Heart left ventricle (tissue), 16 donors: ENCODE data around the gene EIF4E2. TPM values are rescaled to one million over a fixed set of nuclear protein-coding genes. Genes with fewer than 3 reads are reported as not detected.

ENCODE experiments used
- ATAC-seq, 4 donors: fragments of 200-7000 bp; cut with Tn5 transposase; one replicate each; pipeline ENCODE4 v1.9.1; 2020 to 2022; ENCODE audit warnings: moderate library complexity in 4 of 4, mild to moderate bottlenecking in 3 of 4, moderate number of reproducible peaks in 1 of 4
- DNase-seq, 5 donors: peaks; one replicate each; pipeline ENCODE4 v3.0.0-alpha.2; 2020
- H3K27ac ChIP-seq, 12 donors: fragments of 200-600 bp; sonication (generic) in 4 of 12; one replicate each; pipeline versions ENCODE4 v1.5.0 to v1.8.0; 2016 to 2022; ENCODE audit warnings: mild to moderate bottlenecking in 2 of 12
- H3K27me3 ChIP-seq, 9 donors: fragments of 200-600 bp; sonication (generic) in 2 of 9; one replicate each; pipeline versions ENCODE4 v1.5.1 to v1.8.0; 2016 to 2022; ENCODE audit warnings: mild to moderate bottlenecking in 3 of 9
- H3K36me3 ChIP-seq, 9 donors: fragments of 200-600 bp; sonication (generic) in 2 of 9; one replicate each; pipeline versions ENCODE4 v1.5.0 to v1.8.0; 2018 to 2022; ENCODE audit warnings: mild to moderate bottlenecking in 2 of 9
- H3K4me1 ChIP-seq, 12 donors: fragments of 200-600 bp; sonication (generic) in 4 of 12; one replicate each; pipeline versions ENCODE4 v1.5.0 to v1.8.0; 2016 to 2022; ENCODE audit warnings: mild to moderate bottlenecking in 3 of 12
- H3K4me3 ChIP-seq, 12 donors: fragments of 200-600 bp; sonication (generic) in 4 of 12; one replicate each; pipeline versions ENCODE4 v1.5.0 to v1.8.0; 2017 to 2022; ENCODE audit warnings: mild to moderate bottlenecking in 9 of 12, moderate library complexity in 4 of 12
- H3K9me3 ChIP-seq, 12 donors: fragments of 200-600 bp; sonication (generic) in 4 of 12; one replicate each; pipeline versions ENCODE4 v1.5.0 to v1.8.0; 2016 to 2022; ENCODE audit warnings: mild to moderate bottlenecking in 1 of 12
- CTCF ChIP-seq, 12 donors: fragments of 200-600 bp; sonication (generic) in 4 of 12; IDR thresholded peaks; one replicate each; pipeline versions ENCODE4 v1.5.0 to v1.8.0; 2018 to 2022; ENCODE audit warnings: antibody characterized with exemption in 12 of 12, mild to moderate bottlenecking in 5 of 12
- POLR2A ChIP-seq, 2 donors: fragments of 450-650 bp; IDR thresholded peaks; one replicate each; pipeline ENCODE4 v1.6.1; 2017; ENCODE audit warnings: antibody characterized with exemption in 2 of 2, mild to moderate bottlenecking in 2 of 2, moderate library complexity in 2 of 2
- WGBS, 4 donors: extraction: QIAGEN DNeasy Blood & Tissue Kit in 2 of 4; methylation state at CpG; one replicate each; pipeline versions ENCODE4 v1.1.5 to v1.1.7; 2013 to 2018; 5-methylcytosine and 5-hydroxymethylcytosine counted together
- intact Hi-C, 10 donors: fragments of 100-400 bp; cut with DNase I; formaldehyde crosslinking; loops; one replicate each; pipeline versions ENCODE4 v1.11.1 to v1.14.2; 2022
- polyA plus RNA-seq, 2 donors: library from polyadenylated mRNA; stranded (reverse); fragments of 200-250 nt; gene quantifications; one replicate each; pipeline ENCODE4 v1.2.3, GENCODE V29; 2013
- total RNA-seq, 9 donors: library from RNA; depleted of rRNA in 2 of 9; stranded (reverse); fragments of >200 nt in 2 of 9; fragmentation: NEBNext Ultra II Directional in 3 of 9; extraction: Animal tissue kit (Norgen Biotek cat#: 25700) in 3 of 9; gene quantifications; one replicate each; pipeline versions ENCODE4 v1.1.0 to v1.2.4, GENCODE V29; 2016 to 2023
- donor health status: ischemic (EF 13 %, LVEDD 7.1; RV severe dilation, severe dysfunction).
- donor health status: healthy with polysubstance abuse.
- donor health status: DM: no; HTN: yes; CAD: no.
- donor health status: DM: no; HTN: no; CAD: no.
- donor health status: ischemic (EF 25% LVEDD 6.9; RV normal size, moderate dysfunction).
- donor health status: ischemic (EF 25% LVEDD 5.7; RV mildly dilated, moderate dysfunction).
- donor health status: healthy.
- donor health status: DM: yes; HTN: yes; CAD: no.
- donor health status: ischemic (EF 35%, LVEDD 5.7; RV mildly dilated, moderate dysfunction).
- donor health status: nonischemic (EF 11% LVEDD 7.7; RV severe dilation, severe dysfunction).
- donor health status: DM: yes; HTN: yes; CAD: no.
- donor health status: PGD.
- donor health status: ischemic (EF 29% LVEDD 5.4; RV normal size, mild dysfunction).
- donor health status: nonischemic (EF 23%, LVEDD 6.1; RV moderate dilation, normal function).

EIF4E2 gene
- total and polyA plus RNA-seq, 11 donors, result 15.3 to 54.0 (median 38.8) TPM

GRCh38 chr2:232544674-232545073, 5.8 kb upstream of the EIF4E2 start:
- ATAC-seq, result no peak
- Histone ChIP-seq H3K4me3 (no peak overlapping the region), H3K27me3 (no peaks in the 10 kb centered on the region), H3K36me3 (peaks cover 0 to 13% (median 0%) of the 10 kb centered on the region in 9 donors), H3K27ac (no peak overlapping the region), H3K4me1 (peaks cover 0 to 29% (median 3%) of the 10 kb centered on the region in 12 donors), H3K9me3 (peaks cover 0 to 16% (median 2%) of the 10 kb centered on the region in 12 donors)
- TF ChIP-seq POLR2A (IDR thresholded peaks at IDR 0.05) (no peak), CTCF (IDR thresholded peaks at IDR 0.05) (no peak)
- intact Hi-C loops, result no loop called here
- 84 to 93% (median 92%) methylated on average over 6 of the region's 6 CpGs for WGBS, 4 donors
- peak in 1 of 5 donors; percentile 9 for DNase-seq

- WGBS, 4 donors, result 82 to 89% (median 85%) methylated on average over 15 to 17 of the region's 17 CpGs
- intact Hi-C loops, result no loop called here
- no peak for TF ChIP-seq POLR2A (IDR thresholded peaks at IDR 0.05)
- TF ChIP-seq CTCF (IDR thresholded peaks at IDR 0.05), result no peak
- Histone ChIP-seq H3K27ac (no peak overlapping the region), H3K36me3 (peaks cover 0 to 13% (median 0%) of the 10 kb centered on the region in 9 donors), H3K4me3 (no peak overlapping the region), H3K9me3 (peaks cover 0 to 16% (median 2%) of the 10 kb centered on the region in 12 donors), H3K27me3 (no peaks in the 10 kb centered on the region), H3K4me1 (peaks cover 0 to 32% (median 5%) of the 10 kb centered on the region in 12 donors)
- ATAC-seq (no peak), DNase-seq (no peak)
These were observed 4.7 kb upstream of the EIF4E2 start for GRCh38 chr2:232545511-232546375.

- ATAC-seq, result no peak
- Histone ChIP-seq H3K4me3 (no peak overlapping the region), H3K27ac (no peak overlapping the region), H3K27me3 (no peaks in the 10 kb centered on the region), H3K36me3 (peaks cover 0 to 14% (median 8%) of the 10 kb centered on the region in 9 donors), H3K4me1 (peaks cover 0 to 44% (median 19%) of the 10 kb centered on the region in 12 donors), H3K9me3 (peaks cover 0 to 16% (median 2%) of the 10 kb centered on the region in 12 donors)
- 94 to 99% (median 98%) methylated on average over 6 of the region's 6 CpGs for WGBS, 4 donors
- TF ChIP-seq CTCF (IDR thresholded peaks at IDR 0.05) (no peak), POLR2A (IDR thresholded peaks at IDR 0.05) (no peak)
- intact Hi-C loops, result no loop called here
- DNase-seq, result no peak
These were observed 2.5 kb upstream of the EIF4E2 start for GRCh38 chr2:232547991-232548390.

DNA sequence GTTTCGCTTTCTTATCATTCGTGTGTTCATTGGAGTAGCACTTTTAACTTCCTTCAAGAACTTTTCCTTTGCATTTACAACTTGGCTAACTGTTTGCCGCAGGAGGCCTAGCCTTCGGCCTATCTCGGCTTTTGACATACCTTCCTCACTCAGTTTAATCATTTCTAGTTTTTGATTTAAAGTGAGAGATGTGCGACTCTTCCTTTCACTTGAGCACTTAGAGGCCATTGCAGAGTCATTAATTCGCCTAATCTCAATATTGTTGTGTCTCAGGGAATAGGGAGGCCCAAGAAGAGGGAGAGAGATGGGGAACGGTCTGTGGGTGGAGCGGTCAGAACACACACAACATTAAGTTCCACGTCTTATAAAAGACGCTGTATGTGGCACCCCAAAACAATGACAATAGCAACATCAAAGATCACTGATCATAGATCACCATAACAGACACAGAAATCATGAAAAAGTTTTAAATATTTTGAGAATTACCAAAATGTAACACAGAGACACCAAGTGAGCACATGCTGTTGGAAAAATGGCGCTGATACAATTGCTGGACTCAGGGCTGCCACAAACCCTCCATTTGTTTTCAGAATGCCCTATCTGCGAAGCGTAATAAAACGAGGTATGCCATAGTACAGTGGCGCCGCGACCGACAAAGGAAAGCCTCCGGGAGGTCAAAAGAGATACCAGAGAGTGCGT, 685 bp upstream of the EIF4E2 start:
- H3K27ac ChIP-seq, result peak overlapping the region; percentile 80 to 100 (median 97)
- H3K36me3 ChIP-seq, result peaks cover 0 to 14% (median 10%) of the 10 kb centered on the region in 9 donors
- H3K9me3 ChIP-seq, result peaks cover 0 to 16% (median 2%) of the 10 kb centered on the region in 12 donors
- ATAC-seq (no peak), DNase-seq (no peak)
- intact Hi-C loops, result loop anchor here in 1 of 10 donors (10.0 kb wide), 1 partner anchor 805 kb away; the partner anchor contains the start of gene DGKD
- H3K4me3 ChIP-seq, result peak overlapping the region; percentile 71 to 99 (median 86)
- H3K27me3 ChIP-seq, result no peaks in the 10 kb centered on the region
- H3K4me1 ChIP-seq, result peaks cover 0 to 59% (median 20%) of the 10 kb centered on the region in 12 donors
- 41 to 44% (median 42%) methylated on average over 21 of the region's 21 CpGs for WGBS, 4 donors
- no peak for TF ChIP-seq POLR2A (IDR thresholded peaks at IDR 0.05)
- TF ChIP-seq CTCF (IDR thresholded peaks at IDR 0.05), result no peak
